CD14-positive monocyte (primary cell): ENCODE data around the gene NID1. TPM values are rescaled to one million over a fixed set of nuclear protein-coding genes. Genes with fewer than 3 reads are reported as not detected.

ENCODE experiments used
- DNase-seq, 3 donors: peaks; one replicate each; pipeline ENCODE4 v3.0.0-alpha.2; 2011 to 2022
- H2AFZ ChIP-seq: 2 replicates; pipeline ENCODE4 v1.6.0; 2012; ENCODE audit warnings: mild to moderate bottlenecking, low read depth, low read length, inconsistent platforms; ENCODE audit not compliant: insufficient read depth, poor library complexity, severe bottlenecking
- H3K27ac ChIP-seq, 2 donors: 1 replicate in 1 of 2; 2 replicates in 1 of 2; pipeline ENCODE4 v1.5.1; 2012 to 2013; ENCODE audit warnings: low read length in 2 of 2, control low read depth in 1 of 2, inconsistent platforms in 1 of 2, low read depth in 1 of 2, mild to moderate bottlenecking in 1 of 2
- H3K27me3 ChIP-seq, 2 donors: one replicate each; pipeline versions ENCODE4 v1.6.0 to v1.6.1; 2011 to 2013; ENCODE audit warnings: low read length in 2 of 2; ENCODE audit not compliant: control insufficient read depth in 2 of 2, insufficient read depth in 2 of 2
- H3K36me3 ChIP-seq, 2 donors: replicated peaks in 1 of 2; 1 replicate in 1 of 2; 2 replicates in 1 of 2; pipeline versions ENCODE4 v1.5.1 to v1.6.1; 2012 to 2013; ENCODE audit warnings: low read length in 2 of 2, control low read depth in 1 of 2, inconsistent platforms in 1 of 2, mild to moderate bottlenecking in 1 of 2; ENCODE audit not compliant: insufficient read depth in 2 of 2, control insufficient read depth in 1 of 2
- H3K4me1 ChIP-seq, 2 donors: 1 replicate in 1 of 2; 2 replicates in 1 of 2; pipeline versions ENCODE4 v1.5.1 to v1.6.1; 2012 to 2013; ENCODE audit warnings: low read length in 2 of 2, control low read depth in 1 of 2, inconsistent platforms in 1 of 2, mild to moderate bottlenecking in 1 of 2, moderate library complexity in 1 of 2; ENCODE audit not compliant: insufficient read depth in 2 of 2, control insufficient read depth in 1 of 2
- H3K4me2 ChIP-seq: replicated peaks from 2 replicates; pipeline ENCODE3; 2012; ENCODE audit warnings: low read length, moderate library complexity, mild to moderate bottlenecking; ENCODE audit not compliant: poor library complexity, severe bottlenecking; ENCODE audit errors: extremely low read depth
- H3K4me3 ChIP-seq, 3 experiments: fragments of 200-600 bp in 1 of 3; sonication (generic) in 1 of 3; replicated peaks in 1 of 3; 1 replicate in 2 of 3; 2 replicates in 1 of 3; pipeline ENCODE4 v1.5.1; 2011 to 2013; ENCODE audit warnings: low read length in 3 of 3, mild to moderate bottlenecking in 3 of 3, control low read depth in 2 of 3, low read depth in 2 of 3, inconsistent platforms in 1 of 3, moderate library complexity in 1 of 3
- H3K79me2 ChIP-seq: 2 replicates; pipeline ENCODE4 v1.6.0; 2012; ENCODE audit warnings: mild to moderate bottlenecking, control low read depth, inconsistent platforms, low read length, moderate library complexity; ENCODE audit not compliant: insufficient read depth
- H3K9ac ChIP-seq: 2 replicates; pipeline ENCODE4 v1.6.0; 2017; ENCODE audit warnings: low read length, mild to moderate bottlenecking; ENCODE audit not compliant: insufficient read depth, poor library complexity, severe bottlenecking
- H3K9me3 ChIP-seq, 2 donors: replicated peaks in 1 of 2; 1 replicate in 1 of 2; 2 replicates in 1 of 2; pipeline versions ENCODE4 v1.5.1 to v1.6.1; 2012 to 2013; ENCODE audit warnings: low read length in 2 of 2, control low read depth in 1 of 2; ENCODE audit not compliant: control insufficient read depth in 1 of 2, insufficient read depth in 1 of 2
- H4K20me1 ChIP-seq: 2 replicates; pipeline ENCODE4 v1.6.0; 2012; ENCODE audit warnings: mild to moderate bottlenecking, low read length, control low read depth, moderate library complexity; ENCODE audit not compliant: insufficient read depth
- H3K27ac Mint-ChIP-seq, 7 donors: one replicate each; pipeline ENCODE4 v1.8.0; 2020; ENCODE audit warnings: mild to moderate bottlenecking in 7 of 7, mixed read lengths in 7 of 7, moderate library complexity in 6 of 7, inconsistent platforms in 2 of 7
- H3K27me3 Mint-ChIP-seq, 3 donors: one replicate each; pipeline ENCODE4 v1.8.0; 2021 to 2022; ENCODE audit warnings: low read depth in 3 of 3, mild to moderate bottlenecking in 3 of 3, mixed read lengths in 3 of 3, moderate library complexity in 3 of 3, inconsistent platforms in 1 of 3
- H3K36me3 Mint-ChIP-seq, 2 donors: one replicate each; pipeline ENCODE4 v1.8.0; 2020; ENCODE audit warnings: mixed read lengths in 2 of 2, inconsistent platforms in 1 of 2, mild to moderate bottlenecking in 1 of 2
- H3K4me1 Mint-ChIP-seq: one replicate; pipeline ENCODE4 v1.8.0; 2020; ENCODE audit warnings: mild to moderate bottlenecking, mixed read lengths
- H3K4me3 Mint-ChIP-seq, 2 donors: one replicate each; pipeline ENCODE4 v1.8.0; 2020; ENCODE audit warnings: mild to moderate bottlenecking in 2 of 2, mixed read lengths in 2 of 2, moderate library complexity in 1 of 2
- H3K9me3 Mint-ChIP-seq, 7 donors: one replicate each; pipeline ENCODE4 v1.8.0; 2020 to 2022; ENCODE audit warnings: mixed read lengths in 7 of 7, mild to moderate bottlenecking in 6 of 7, moderate library complexity in 6 of 7, inconsistent platforms in 2 of 7
- CTCF ChIP-seq: fragments of 200-600 bp; IDR thresholded peaks from one replicate; pipeline ENCODE4 v1.8.0; 2022; ENCODE audit warnings: antibody characterized with exemption, mild to moderate bottlenecking
- WGBS: methylation state at CpG from one replicate; pipeline ENCODE4 v1.1.5; 2013; ENCODE audit warnings: missing lambda C conversion rate; ENCODE audit not compliant: insufficient coverage; 5-methylcytosine and 5-hydroxymethylcytosine counted together
- intact Hi-C, 2 donors: fragments of 100-400 bp; cut with micrococcal nuclease; formaldehyde crosslinking; loops; one replicate each; pipeline versions ENCODE4 v1.15.0 to v1.15.1; 2023
- polyA plus RNA-seq, 3 donors: library from polyadenylated mRNA; depleted of rRNA in 1 of 3; unstranded in 2 of 3; stranded (reverse) in 1 of 3; fragments of 300-500 nt in 2 of 3; fragments of >200 nt in 1 of 3; fragmentation: Illumina TruSeq in 2 of 3; gene quantifications; 1 replicate in 2 of 3; 2 replicates in 1 of 3; pipeline ENCODE4 v1.2.3, GENCODE V29; 2012 to 2021

NID1 gene
- polyA plus RNA-seq, 3 donors = 6.8 to 19.7 (median 14.4) TPM

GRCh38 chr1:236081546-236082227 is 16.8 kb upstream of the NID1 start:
- peak in 1 of 3 donors; percentile 18 for DNase-seq
- no peaks in the 10 kb centered on the region for H3K79me2 ChIP-seq
- Mint-ChIP-seq H3K9me3 (peaks cover 0 to 5% (median 2%) of the 10 kb centered on the region in 7 donors), H3K4me3 (no peak overlapping the region), H3K27ac (peak overlapping the region in 2 of 7 donors; percentile 18 to 32), H3K27me3 (peaks cover 2 to 5% (median 3%) of the 10 kb centered on the region in 3 donors), H3K4me1 (peaks cover 5% of the 10 kb centered on the region), H3K36me3 (no peaks in the 10 kb centered on the region)
- WGBS = 94% methylated on average over 8 of the region's 10 CpGs
- TF ChIP-seq CTCF = no peak
- intact Hi-C loops = no loop called here
- H3K27ac ChIP-seq = no peak overlapping the region
- H2AFZ ChIP-seq = no peak overlapping the region
- no peaks in the 10 kb centered on the region for H4K20me1 ChIP-seq
- H3K4me2 ChIP-seq = no peak overlapping the region
- H3K9me3 ChIP-seq = no peaks in the 10 kb centered on the region
- H3K9ac ChIP-seq = no peak overlapping the region
- no peak overlapping the region for H3K4me3 ChIP-seq
- no peaks in the 10 kb centered on the region for H3K4me1 ChIP-seq
- no peaks in the 10 kb centered on the region for H3K27me3 ChIP-seq
- H3K36me3 ChIP-seq = no peaks in the 10 kb centered on the region

- Mint-ChIP-seq H3K9me3 (peaks cover 0 to 3% (median 2%) of the 10 kb centered on the region in 7 donors), H3K4me3 (no peak overlapping the region), H3K36me3 (no peaks in the 10 kb centered on the region), H3K4me1 (peaks cover 2% of the 10 kb centered on the region), H3K27ac (no peak overlapping the region), H3K27me3 (peaks cover 0 to 5% (median 2%) of the 10 kb centered on the region in 3 donors)
- H3K27ac ChIP-seq = no peak overlapping the region
- H3K79me2 ChIP-seq = no peaks in the 10 kb centered on the region
- no peak for DNase-seq
- no peak overlapping the region for H3K4me2 ChIP-seq
- H3K4me1 ChIP-seq = no peaks in the 10 kb centered on the region
- no peak for TF ChIP-seq CTCF
- no peaks in the 10 kb centered on the region for H4K20me1 ChIP-seq
- no peaks in the 10 kb centered on the region for H3K27me3 ChIP-seq
- H3K9ac ChIP-seq = no peak overlapping the region
- no peaks in the 10 kb centered on the region for H3K9me3 ChIP-seq
- intact Hi-C loops = no loop called here
- no peak overlapping the region for H3K4me3 ChIP-seq
- no peaks in the 10 kb centered on the region for H3K36me3 ChIP-seq
- 94% methylated on average over 2 of the region's 5 CpGs for WGBS
- no peak overlapping the region for H2AFZ ChIP-seq
These were observed 14.8 kb upstream of the NID1 start for GRCh38 chr1:236079703-236080102.
